PC-9 (cell line): ENCODE data around the gene ADARB2.

ENCODE experiments used
- EZH2 ChIP-seq: fragments of 200-600 bp; sonication (generic); IDR thresholded peaks from 2 replicates; pipeline ENCODE4 v1.8.0; 2017; ENCODE audit warnings: antibody characterized with exemption, low read depth
- TF ChIP-seq, protein P1 (sequence below): fragments of 200-600 bp; sonication (generic); conservative IDR thresholded peaks from 2 replicates; pipeline ENCODE4 v1.6.1; 2017; ENCODE audit warnings: mixed run types, antibody characterized with exemption, mild to moderate bottlenecking, moderate library complexity

DNA sequence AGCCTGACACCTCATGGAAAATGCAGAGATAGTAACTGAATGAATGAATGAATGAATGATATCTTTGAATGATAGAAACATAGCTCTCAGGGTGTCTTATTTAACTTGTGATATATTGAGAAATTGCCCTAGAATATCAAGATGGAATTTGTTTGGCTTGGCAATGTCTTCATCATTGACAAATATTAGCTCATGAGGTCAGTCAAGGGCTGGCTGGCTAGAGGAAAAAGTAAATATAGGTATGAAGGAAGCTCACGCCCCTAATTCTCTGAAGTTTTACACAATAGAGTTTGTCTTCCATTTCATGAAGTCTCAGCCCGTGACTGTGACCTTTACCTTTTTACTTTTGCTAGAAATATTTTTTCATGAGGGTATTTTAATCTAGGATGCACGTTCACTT, 305.2 kb downstream of the ADARB2 start:
- TF ChIP-seq, protein P1, sequence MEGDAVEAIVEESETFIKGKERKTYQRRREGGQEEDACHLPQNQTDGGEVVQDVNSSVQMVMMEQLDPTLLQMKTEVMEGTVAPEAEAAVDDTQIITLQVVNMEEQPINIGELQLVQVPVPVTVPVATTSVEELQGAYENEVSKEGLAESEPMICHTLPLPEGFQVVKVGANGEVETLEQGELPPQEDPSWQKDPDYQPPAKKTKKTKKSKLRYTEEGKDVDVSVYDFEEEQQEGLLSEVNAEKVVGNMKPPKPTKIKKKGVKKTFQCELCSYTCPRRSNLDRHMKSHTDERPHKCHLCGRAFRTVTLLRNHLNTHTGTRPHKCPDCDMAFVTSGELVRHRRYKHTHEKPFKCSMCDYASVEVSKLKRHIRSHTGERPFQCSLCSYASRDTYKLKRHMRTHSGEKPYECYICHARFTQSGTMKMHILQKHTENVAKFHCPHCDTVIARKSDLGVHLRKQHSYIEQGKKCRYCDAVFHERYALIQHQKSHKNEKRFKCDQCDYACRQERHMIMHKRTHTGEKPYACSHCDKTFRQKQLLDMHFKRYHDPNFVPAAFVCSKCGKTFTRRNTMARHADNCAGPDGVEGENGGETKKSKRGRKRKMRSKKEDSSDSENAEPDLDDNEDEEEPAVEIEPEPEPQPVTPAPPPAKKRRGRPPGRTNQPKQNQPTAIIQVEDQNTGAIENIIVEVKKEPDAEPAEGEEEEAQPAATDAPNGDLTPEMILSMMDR: no peak
- no peak for TF ChIP-seq EZH2
